GM12878 (cell line): Measurements from ENCODE around the gene CXCL9. TPM values are rescaled to one million over a fixed set of nuclear protein-coding genes. Genes with fewer than 3 reads are reported as not detected.

Source experiments
- ATAC-seq: fragments of 200-7000 bp; cut with Tn5 transposase; 3 replicates; pipeline ENCODE4 v1.9.1; 2020; ENCODE audit warnings: mild to moderate bottlenecking, moderate library complexity
- BruUV-seq: library from RNA; stranded (reverse); fragments of 400-500 nt; replicated peaks from 2 replicates; lab custom pipeline; 2021; lab: Mats Ljungman, UMichigan
- CTCF ChIA-PET: fragments of 300-600 bp; sonication (Branson Sonifier 250); formaldehyde crosslinking; extraction: SDS; loops from one replicate; lab custom pipeline; 2021; ENCODE audit warnings: inconsistent platforms; lab: Yijun Ruan, JAX
- POLR2A ChIA-PET: fragments of 350-600 bp; formaldehyde crosslinking; extraction: SDS; loops from one replicate; lab custom pipeline; 2021; ENCODE audit warnings: inconsistent platforms; lab: Charles Lee
- RAD21 ChIA-PET: fragments of 300-600 bp; sonication (Branson Sonifier 250); formaldehyde crosslinking; loops from one replicate; lab custom pipeline; 2023; ENCODE audit warnings: antibody characterized with exemption; ENCODE audit not compliant: unreplicated experiment; lab: Charles Lee
- SMC1A ChIA-PET: fragments of 300-600 bp; sonication (Branson Sonifier 250); formaldehyde crosslinking; loops from one replicate; lab custom pipeline; 2023; ENCODE audit not compliant: unreplicated experiment, uncharacterized antibody; lab: Charles Lee
- DNase-seq: peaks from one replicate; pipeline ENCODE4 v3.0.0-alpha.2; 2011; ENCODE audit warnings: low read depth, low spot score
- FAIRE-seq: peaks from 3 replicates; lab custom pipeline; 2011; peaks lifted over from hg19 to GRCh38; lab: Jason Lieb, UNC
- H2AFZ ChIP-seq: 2 replicates; pipeline ENCODE4 v1.6.0; 2011; ENCODE audit warnings: low read depth, low read length, control low read depth; ENCODE audit not compliant: control insufficient read depth
- H3K27ac ChIP-seq: 2 replicates; pipeline ENCODE4 v1.5.1; 2011; ENCODE audit warnings: control low read depth; ENCODE audit not compliant: control insufficient read depth, insufficient read depth
- H3K27me3 ChIP-seq, 2 experiments: replicated peaks in 1 of 2; 2 replicates each; pipeline versions ENCODE4 v1.6.0 to v1.6.1; 2011; ENCODE audit warnings: low read length in 1 of 2; ENCODE audit not compliant: control insufficient read depth in 2 of 2, insufficient read depth in 2 of 2
- H3K36me3 ChIP-seq, 2 experiments: 2 replicates each; pipeline ENCODE4 v1.5.1; 2011; ENCODE audit warnings: low read length in 1 of 2; ENCODE audit not compliant: control insufficient read depth in 2 of 2, insufficient read depth in 2 of 2
- H3K4me1 ChIP-seq: 2 replicates; pipeline ENCODE4 v1.6.1; 2011; ENCODE audit warnings: mild to moderate bottlenecking, low read length, moderate library complexity, mixed read lengths; ENCODE audit not compliant: control insufficient read depth, insufficient read depth
- H3K4me2 ChIP-seq: 2 replicates; pipeline ENCODE4 v1.6.0; 2011; ENCODE audit warnings: control low read depth; ENCODE audit not compliant: control insufficient read depth, insufficient read depth
- H3K4me3 ChIP-seq: fragments of 200-600 bp; sonication (generic); 2 replicates; pipeline ENCODE4 v1.5.1; 2016
- H3K79me2 ChIP-seq: 2 replicates; pipeline ENCODE4 v1.6.0; 2011; ENCODE audit warnings: low read length; ENCODE audit not compliant: control insufficient read depth, insufficient read depth
- H3K9ac ChIP-seq: 2 replicates; pipeline ENCODE4 v1.8.0; 2011; ENCODE audit warnings: low read length, control low read depth, mixed read lengths; ENCODE audit not compliant: control insufficient read depth, insufficient read depth
- H3K9me3 ChIP-seq: replicated peaks from 3 replicates; pipeline ENCODE4 v1.5.1; 2011; ENCODE audit warnings: mild to moderate bottlenecking, low read length; ENCODE audit not compliant: control insufficient read depth, insufficient read depth
- H4K20me1 ChIP-seq: 2 replicates; pipeline ENCODE4 v1.6.0; 2011; ENCODE audit not compliant: control insufficient read depth, insufficient read depth
- CUX1 ChIP-seq: IDR thresholded peaks from 2 replicates; pipeline ENCODE4 v1.6.1; 2012; ENCODE audit warnings: improper control_type of control experiment, low read depth, low read length; ENCODE audit not compliant: insufficient replicate concordance
- FOXM1 ChIP-seq: IDR thresholded peaks from 2 replicates; pipeline ENCODE4 v1.6.1; 2012; ENCODE audit warnings: low read depth, mild to moderate bottlenecking, inconsistent platforms, low read length, moderate library complexity
- PKNOX1 ChIP-seq: fragments of 450-650 bp; IDR thresholded peaks from 2 replicates; pipeline ENCODE4 v1.6.1; 2016; ENCODE audit warnings: mild to moderate bottlenecking
- SIX5 ChIP-seq: IDR thresholded peaks from 2 replicates; pipeline ENCODE4 v1.6.1; 2011; ENCODE audit warnings: mild to moderate bottlenecking, low read depth, low read length, moderate library complexity; ENCODE audit not compliant: severe bottlenecking
- SMAD1 ChIP-seq: fragments of 450-650 bp; IDR thresholded peaks from 2 replicates; pipeline ENCODE4 v1.6.1; 2018; ENCODE audit warnings: mild to moderate bottlenecking, low read depth; ENCODE audit not compliant: partially characterized antibody
- TARDBP ChIP-seq: IDR thresholded peaks from 2 replicates; pipeline ENCODE4 v1.6.1; 2016; ENCODE audit warnings: borderline replicate concordance
- USF2 ChIP-seq: IDR thresholded peaks from 2 replicates; pipeline ENCODE4 v1.6.1; 2011; ENCODE audit warnings: low read depth, low read length, improper control_type of control experiment, borderline replicate concordance
- YBX1 ChIP-seq: fragments of 450-650 bp; IDR thresholded peaks from 2 replicates; pipeline ENCODE4 v1.6.1; 2016; ENCODE audit warnings: antibody characterized with exemption
- WGBS: methylation state at CpG from one replicate; pipeline ENCODE4 v1.1.6; 2016; ENCODE audit warnings: low lambda C conversion rate; ENCODE audit not compliant: insufficient replicate concordance, insufficient coverage; ENCODE audit errors: missing lambda C conversion rate; 5-methylcytosine and 5-hydroxymethylcytosine counted together
- in situ Hi-C: fragments of 300-500 bp; cut with MboI; formaldehyde crosslinking; loops from 9 replicates; pipeline ENCODE4 v1.14.3; 2018; ENCODE audit warnings: mixed read lengths
- intact Hi-C: fragments of 100-400 bp; cut with micrococcal nuclease; formaldehyde crosslinking; loops from one replicate; pipeline ENCODE4 v1.14.2; 2022; ENCODE audit not compliant: unreplicated experiment
- polyA plus RNA-seq, 11 experiments: library from polyadenylated mRNA; depleted of rRNA in 4 of 11; unstranded in 6 of 11; stranded (reverse) in 5 of 11; fragments of >200 nt; fragmentation: Nextera tagmentation in 4 of 11; fragmentation: Illumina TruSeq in 1 of 11; extraction: Ambion mirVana in 4 of 11; extraction: Trizol in 1 of 11; gene quantifications; 1 replicate in 1 of 11; 2 replicates in 10 of 11; pipeline versions ENCODE4 v1.2.1 to v1.2.3, GENCODE V29; 2011 to 2016; ENCODE audit warnings: inconsistent platforms in 2 of 11, missing spikeins in 2 of 11, low read depth in 1 of 11
- total RNA-seq, 4 experiments: library from RNA; depleted of rRNA in 3 of 4; stranded (reverse); fragments of >200 nt in 3 of 4; fragmentation: Illumina TruSeq in 1 of 4; extraction: Trizol in 1 of 4; gene quantifications; 2 replicates each; pipeline versions ENCODE4 v1.2.1 to v1.2.3, GENCODE V29; 2013 to 2021
- TF ChIP-seq, protein P1 (sequence below): fragments of 450-650 bp; IDR thresholded peaks from 2 replicates; pipeline ENCODE4 v1.6.1; 2017; ENCODE audit warnings: mild to moderate bottlenecking, moderate library complexity

Gene CXCL9
- total and polyA plus RNA-seq, 10 of the 15 experiments (the other 5 are each of a cell fraction or from before 2014, with no cell fraction given), result 0.03 to 0.46 (median 0.22) TPM; not detected in 1

- TF ChIP-seq SMAD1, result no peak
These were observed 22.0 kb upstream of the CXCL9 start (continued) for GRCh38 chr4:76029300-76029699.

GRCh38 chr4:76028350-76028765, 21.0 kb upstream of the CXCL9 start:
- Histone ChIP-seq H3K9me3 (no peaks in the 10 kb centered on the region), H3K79me2 (no peaks in the 10 kb centered on the region), H3K27me3 (no peaks in the 10 kb centered on the region; a peak in 1 of 4 replicates), H3K4me3 (no peak overlapping the region), H3K27ac (no peak overlapping the region), H2AFZ (no peak overlapping the region), H3K36me3 (no peaks in the 10 kb centered on the region), H3K9ac (no peak overlapping the region), H3K4me2 (no peak overlapping the region), H3K4me1 (peaks cover 2% of the 10 kb centered on the region; the same call in 1 of the 2 replicates), H4K20me1 (no peaks in the 10 kb centered on the region)
- CTCF ChIA-PET, result no interaction called here
- RAD21 ChIA-PET, result no interaction called here
- no peak for ATAC-seq
- no peak for DNase-seq
- TF ChIP-seq FOXM1, result no peak
- TF ChIP-seq PKNOX1, result no peak
- TF ChIP-seq SIX5, result no peak
- TF ChIP-seq, protein P1, sequence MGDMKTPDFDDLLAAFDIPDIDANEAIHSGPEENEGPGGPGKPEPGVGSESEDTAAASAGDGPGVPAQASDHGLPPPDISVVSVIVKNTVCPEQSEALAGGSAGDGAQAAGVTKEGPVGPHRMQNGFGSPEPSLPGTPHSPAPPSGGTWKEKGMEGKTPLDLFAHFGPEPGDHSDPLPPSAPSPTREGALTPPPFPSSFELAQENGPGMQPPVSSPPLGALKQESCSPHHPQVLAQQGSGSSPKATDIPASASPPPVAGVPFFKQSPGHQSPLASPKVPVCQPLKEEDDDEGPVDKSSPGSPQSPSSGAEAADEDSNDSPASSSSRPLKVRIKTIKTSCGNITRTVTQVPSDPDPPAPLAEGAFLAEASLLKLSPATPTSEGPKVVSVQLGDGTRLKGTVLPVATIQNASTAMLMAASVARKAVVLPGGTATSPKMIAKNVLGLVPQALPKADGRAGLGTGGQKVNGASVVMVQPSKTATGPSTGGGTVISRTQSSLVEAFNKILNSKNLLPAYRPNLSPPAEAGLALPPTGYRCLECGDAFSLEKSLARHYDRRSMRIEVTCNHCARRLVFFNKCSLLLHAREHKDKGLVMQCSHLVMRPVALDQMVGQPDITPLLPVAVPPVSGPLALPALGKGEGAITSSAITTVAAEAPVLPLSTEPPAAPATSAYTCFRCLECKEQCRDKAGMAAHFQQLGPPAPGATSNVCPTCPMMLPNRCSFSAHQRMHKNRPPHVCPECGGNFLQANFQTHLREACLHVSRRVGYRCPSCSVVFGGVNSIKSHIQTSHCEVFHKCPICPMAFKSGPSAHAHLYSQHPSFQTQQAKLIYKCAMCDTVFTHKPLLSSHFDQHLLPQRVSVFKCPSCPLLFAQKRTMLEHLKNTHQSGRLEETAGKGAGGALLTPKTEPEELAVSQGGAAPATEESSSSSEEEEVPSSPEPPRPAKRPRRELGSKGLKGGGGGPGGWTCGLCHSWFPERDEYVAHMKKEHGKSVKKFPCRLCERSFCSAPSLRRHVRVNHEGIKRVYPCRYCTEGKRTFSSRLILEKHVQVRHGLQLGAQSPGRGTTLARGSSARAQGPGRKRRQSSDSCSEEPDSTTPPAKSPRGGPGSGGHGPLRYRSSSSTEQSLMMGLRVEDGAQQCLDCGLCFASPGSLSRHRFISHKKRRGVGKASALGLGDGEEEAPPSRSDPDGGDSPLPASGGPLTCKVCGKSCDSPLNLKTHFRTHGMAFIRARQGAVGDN, result no peak
- TF ChIP-seq YBX1, result no peak
- no peak for TF ChIP-seq TARDBP
- no peak for TF ChIP-seq USF2
- TF ChIP-seq CUX1, result no peak
- no peak for FAIRE-seq
- WGBS, result 8% methylated on average over 6 of the region's 6 CpGs
- SMC1A ChIA-PET, result interaction anchor here (0.8 to 1.0 kb wide), 2 partner anchors 27 to 33 kb away, joined by 3 read pairs; no protein-coding TSS in a partner anchor
- no TSS peak for BruUV-seq
- in situ Hi-C loops (no loop called here), intact Hi-C loops (no loop called here)
- POLR2A ChIA-PET, result no interaction called here
